Activated CD4-positive, alpha-beta T cell treated with anti-CD3 and anti-CD28 coated beads, Interleukin-2, amount 50 U/mL, for 4 hours (primary cell): Measurements from ENCODE around the gene MMP28.

ENCODE experiments used
- DNase-seq, 2 experiments: peaks; one replicate each; pipeline ENCODE4 v3.0.0-alpha.2; 2020

MMP28 gene, protein sequence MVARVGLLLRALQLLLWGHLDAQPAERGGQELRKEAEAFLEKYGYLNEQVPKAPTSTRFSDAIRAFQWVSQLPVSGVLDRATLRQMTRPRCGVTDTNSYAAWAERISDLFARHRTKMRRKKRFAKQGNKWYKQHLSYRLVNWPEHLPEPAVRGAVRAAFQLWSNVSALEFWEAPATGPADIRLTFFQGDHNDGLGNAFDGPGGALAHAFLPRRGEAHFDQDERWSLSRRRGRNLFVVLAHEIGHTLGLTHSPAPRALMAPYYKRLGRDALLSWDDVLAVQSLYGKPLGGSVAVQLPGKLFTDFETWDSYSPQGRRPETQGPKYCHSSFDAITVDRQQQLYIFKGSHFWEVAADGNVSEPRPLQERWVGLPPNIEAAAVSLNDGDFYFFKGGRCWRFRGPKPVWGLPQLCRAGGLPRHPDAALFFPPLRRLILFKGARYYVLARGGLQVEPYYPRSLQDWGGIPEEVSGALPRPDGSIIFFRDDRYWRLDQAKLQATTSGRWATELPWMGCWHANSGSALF

GRCh38 chr17:35795007-35795870, at the start of gene MMP28:
Gene MMP28, minus strand, starts transcription at chr17:35795641. Its CDS starts 264 bp downstream, at chr17:35795377.
- peak; percentile 18 to 24 for DNase-seq

GRCh38 chr17:35844547-35844946, 49.1 kb upstream of the MMP28 start:
- DNase-seq: no peak

DNA sequence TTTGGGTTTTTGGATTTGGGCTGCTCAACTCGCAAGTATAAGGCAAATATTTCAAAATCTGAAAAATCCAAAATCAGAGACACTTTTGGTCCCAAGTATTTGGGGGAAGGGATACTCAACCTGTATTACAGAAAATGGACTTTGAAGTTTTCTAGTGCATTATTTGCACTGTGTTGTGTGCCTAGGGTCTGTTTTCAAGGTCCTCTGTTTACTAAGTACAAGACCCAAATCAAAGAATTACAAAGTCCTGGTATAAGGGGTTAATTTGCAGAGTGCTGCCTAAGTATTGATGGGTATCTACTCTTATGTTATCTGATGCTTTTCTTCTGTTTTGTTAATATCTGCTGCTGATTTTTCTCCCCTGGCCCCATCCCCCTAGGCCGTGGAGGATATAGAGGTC, 48.3 kb upstream of the MMP28 start:
- DNase-seq: no peak

GRCh38 chr17:35842239-35842638, 46.8 kb upstream of the MMP28 start:
- DNase-seq: no peak

GRCh38 chr17:35841505-35841904, 46.1 kb upstream of the MMP28 start:
- DNase-seq: no peak

- no peak for DNase-seq
Observed at GRCh38 chr17:35841101-35841500, 45.7 kb upstream of the MMP28 start.

DNA sequence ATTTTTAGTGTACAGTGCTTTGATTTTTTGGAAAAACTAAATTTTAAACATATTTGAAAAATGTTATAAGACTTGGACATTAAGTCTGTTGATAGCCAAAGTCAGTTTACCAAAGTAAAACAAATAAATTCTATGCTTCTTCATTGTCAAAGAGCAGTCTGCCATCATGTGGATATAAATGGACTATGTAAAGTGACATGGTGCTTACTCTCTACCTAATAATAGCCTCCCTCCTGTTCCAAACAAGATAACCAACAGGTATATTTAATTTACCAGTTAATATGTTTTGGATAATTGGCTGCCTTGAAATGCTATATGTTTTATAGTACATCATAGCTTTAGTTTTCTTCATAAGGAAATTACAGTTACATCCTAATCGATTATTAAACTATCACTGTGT, 29.8 kb upstream of the MMP28 start:
- no peak for DNase-seq

DNA sequence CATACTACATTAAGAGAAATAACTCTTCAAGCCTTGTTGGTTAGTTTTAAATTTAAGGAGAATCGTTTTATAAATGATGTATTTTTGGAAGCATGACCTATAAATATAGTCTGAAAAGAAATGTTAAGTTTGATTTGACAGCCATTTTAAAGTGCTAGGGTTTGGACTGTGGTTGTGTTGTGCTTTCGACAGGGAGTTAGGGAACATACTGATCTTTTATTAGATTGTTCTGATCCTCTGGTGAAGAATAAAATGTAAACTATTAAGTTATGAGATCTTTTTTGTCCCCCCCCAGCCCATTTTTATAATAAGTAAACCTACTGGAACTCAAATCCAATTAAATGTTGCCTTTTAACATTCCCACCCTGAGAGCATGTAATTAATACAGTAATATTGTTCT, 25.9 kb upstream of the MMP28 start:
- DNase-seq: no peak

DNA sequence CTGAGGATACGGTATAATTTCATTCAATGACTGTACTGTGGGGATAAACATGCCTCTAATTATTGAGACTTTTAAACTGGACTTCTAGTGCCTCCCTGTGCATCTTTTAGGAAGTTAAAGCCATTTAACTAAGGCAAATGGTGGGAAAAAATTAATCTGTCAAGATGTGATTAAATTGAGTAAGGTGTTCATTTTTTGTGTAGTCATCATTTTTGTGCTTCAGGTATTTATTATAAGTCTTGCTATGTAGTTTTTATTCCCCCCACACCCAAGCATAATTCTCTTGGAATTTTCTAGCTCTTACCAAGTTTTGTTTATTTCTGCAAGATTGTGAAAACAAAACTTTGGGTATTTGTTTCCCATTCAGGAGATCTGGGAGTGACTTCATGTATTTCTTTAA, 24.0 kb upstream of the MMP28 start:
- no peak for DNase-seq

DNA sequence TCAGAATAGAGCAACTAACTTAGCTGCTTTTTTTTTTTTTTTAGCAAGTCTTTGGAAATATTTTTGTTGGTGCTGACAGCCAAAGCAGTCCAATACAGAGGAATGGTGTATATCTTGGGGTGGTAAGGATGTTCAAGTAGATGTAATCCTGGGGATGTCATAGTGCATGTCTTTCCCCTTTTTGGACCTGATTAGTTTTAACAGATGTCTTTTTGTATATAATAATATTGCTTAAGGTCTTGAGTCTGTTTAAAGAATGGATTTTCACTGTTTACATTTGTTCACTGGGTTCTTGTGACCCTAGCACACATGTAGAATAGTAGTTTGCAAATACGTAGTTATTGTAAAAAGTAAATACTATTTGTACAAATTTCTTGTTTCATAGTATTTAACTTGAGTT, 21.8 kb upstream of the MMP28 start:
- no peak for DNase-seq

DNA sequence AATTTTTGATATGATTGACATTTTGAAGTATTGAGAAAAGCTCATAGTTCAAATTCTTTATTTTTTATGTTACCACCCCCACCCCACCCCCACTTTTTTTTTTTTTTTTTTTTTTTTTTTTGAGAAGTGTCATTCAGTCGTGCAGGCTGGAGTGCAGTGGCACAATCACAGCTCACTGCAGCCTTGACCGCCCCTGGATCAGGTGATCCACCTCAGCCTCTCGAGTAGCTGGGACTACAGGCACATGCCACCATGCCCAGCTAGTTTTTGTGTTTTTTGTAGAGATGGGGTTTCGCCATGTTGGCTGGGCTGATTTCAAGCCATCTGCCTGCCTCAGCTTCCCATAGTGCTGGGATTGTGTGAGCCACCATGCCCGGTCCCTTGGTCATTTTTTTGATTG, 21.3 kb upstream of the MMP28 start:
- no peak for DNase-seq

GRCh38 chr17:35812456-35812855, 17.0 kb upstream of the MMP28 start:
- no peak for DNase-seq

DNA sequence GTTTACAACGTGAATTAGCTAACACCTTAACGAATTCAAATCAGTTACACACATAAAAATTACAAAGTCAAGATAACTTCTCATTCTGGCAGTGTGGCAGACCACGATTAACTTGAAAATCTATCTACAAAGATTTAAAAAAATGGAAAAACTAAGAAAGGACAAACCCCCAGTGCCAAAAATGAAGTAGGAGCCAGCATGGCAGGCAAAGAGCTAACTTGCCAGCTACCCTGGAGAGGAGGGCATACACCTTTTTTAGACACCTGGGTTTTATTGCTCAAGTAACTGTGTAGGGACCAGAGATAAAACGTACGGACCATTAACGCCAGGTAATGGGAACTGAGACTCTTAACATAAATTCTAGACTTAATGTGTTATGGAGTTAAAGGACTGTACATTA, 16.3 kb upstream of the MMP28 start:
- DNase-seq: no peak

DNA sequence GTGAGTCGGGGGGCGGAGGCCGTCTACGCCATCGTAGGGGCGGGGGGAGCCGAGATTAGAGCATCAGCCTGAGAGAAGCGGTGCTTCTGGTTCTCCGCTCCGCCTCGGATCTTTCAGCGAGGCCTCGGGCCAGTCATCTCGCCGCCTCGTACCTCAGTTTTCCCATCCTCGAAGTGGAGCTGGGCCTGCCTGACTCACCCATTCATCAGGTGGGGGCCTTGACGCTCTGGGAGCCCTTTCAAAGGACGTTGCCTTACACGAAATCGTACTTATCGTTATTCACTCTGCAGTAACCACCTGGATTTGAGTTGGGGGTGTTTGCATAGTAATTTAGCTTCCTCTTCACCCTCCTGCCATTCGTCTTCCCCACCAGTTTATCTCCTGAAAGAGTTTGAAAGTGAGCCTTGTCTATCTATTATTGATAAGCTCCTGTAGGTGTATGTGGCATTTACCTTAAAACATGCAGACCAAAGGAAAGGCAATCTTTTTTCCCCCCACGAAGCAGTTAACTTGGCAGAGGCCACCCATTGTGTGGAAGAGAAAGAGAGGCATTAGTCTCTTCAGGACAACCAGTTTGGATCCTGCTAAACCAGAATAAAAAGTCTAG, 14.5 kb upstream of the MMP28 start:
- DNase-seq: peak in 1 of 2 experiments; percentile 47

DNA sequence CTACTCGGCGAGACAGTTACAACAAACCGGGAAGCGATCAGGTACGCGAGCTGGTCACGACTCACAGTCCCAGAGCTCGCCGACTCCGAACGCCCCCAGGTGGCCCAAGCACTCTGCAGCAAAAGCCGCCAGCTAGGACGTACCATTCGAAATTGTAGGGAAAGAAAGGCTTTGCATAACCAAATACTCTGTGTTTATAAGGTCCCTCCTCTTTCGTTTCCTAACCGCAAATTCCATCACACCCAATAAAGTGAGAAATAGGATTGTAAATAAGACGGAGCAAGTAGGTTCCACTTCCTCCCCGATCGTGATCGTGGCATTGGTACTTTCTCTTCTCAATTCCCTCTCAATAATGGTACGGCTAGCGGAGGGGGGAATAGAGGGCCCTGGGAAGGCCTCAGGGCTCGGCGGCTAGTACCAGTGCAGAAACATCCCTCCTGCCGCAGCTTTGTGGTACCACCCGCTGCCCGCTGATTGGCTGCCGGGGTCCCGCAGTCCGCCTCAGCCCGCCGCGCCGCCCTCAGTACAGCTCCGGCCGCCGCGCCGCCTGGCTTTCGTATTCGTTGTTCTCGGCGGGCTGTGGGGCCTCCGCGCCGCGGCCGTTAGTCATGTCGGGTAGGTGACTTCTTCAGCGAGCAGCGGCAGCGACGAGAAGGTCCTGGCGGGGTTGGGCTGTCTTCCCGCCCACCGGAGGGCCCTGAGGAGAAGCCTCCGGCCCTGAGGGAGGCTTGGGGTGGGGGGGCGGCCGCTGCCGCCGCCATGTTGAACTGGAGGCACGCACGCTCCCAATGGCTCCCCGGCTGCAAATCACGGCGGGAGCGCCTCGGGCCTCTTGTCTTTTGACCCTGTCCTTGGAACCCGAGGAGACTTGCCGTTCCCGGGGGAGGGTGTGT, 13.8 kb upstream of the MMP28 start, which contains the start of gene TAF15:
Gene TAF15, plus strand, starts transcription at position 523 of the 893 bp plus-strand sequence. Its CDS starts 86 bp downstream, at position 609.
- DNase-seq: peak; percentile 91 to 95

DNA sequence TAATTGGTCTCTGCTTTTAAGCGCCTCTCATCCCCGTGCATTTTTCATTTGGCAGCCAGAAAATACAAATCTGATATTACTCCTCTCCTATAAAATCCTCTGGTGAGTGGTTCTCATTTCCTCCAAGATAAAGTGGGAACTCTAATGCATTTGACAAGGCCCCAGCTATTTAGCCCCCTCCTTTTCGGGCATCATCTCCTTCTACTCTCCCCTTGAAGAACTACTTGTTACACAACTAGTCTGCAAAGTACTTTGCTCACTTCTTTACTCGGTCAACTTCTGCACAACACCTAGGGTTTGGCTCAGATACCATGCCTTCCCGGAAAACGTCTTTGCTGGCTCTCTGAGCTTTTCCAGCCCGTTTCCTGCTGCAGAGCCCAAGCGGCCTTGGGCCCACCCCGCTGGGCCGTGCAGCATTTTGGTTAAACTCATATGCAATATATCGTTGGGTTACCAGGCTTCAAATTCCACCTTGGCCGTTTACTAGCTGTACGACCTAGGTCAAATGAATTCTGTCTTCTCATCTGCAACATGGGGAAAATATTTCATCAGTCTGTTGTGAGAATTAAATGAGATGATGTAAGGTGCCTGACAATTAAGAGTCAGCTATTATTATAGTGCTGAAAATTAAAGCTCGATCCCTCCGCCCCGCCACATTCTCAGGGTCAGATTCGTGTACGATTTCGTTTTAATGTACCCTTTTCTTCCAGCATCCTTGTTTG, 13.0 kb upstream of the MMP28 start:
- no peak for DNase-seq

- no peak for DNase-seq
Observed at GRCh38 chr17:35807371-35808144, 12.1 kb upstream of the MMP28 start.

DNA sequence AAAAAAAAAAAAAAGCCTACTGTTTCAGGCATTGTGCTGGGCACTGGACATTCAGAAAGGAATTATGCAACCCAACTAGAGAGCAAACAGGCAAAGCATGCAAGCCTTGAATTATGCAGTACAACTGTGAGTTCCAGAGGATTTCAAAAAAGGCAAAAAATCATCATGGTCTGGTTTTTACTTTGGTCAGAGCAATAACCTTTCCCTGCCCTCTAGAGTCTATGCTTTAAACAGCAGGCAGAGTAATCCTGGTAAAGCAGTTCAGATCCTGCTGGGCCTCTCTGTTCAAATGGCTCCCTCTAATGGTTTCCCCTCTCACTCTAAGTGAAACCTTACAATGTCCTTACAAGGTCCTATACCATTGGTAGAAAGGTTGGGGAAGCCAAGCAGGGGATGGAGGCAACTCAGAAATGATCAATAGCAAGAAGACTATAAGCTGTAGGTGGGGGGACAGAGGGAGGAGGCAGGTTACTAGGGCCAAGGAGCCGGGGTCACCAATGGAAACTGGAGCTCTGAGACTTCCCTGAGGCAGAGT, 9.3 kb upstream of the MMP28 start:
- DNase-seq: peak; percentile 17 to 19

GRCh38 chr17:35801583-35802224, 6.3 kb upstream of the MMP28 start:
- no peak for DNase-seq

- DNase-seq: no peak
Observed at GRCh38 chr17:35799942-35800341, 4.5 kb upstream of the MMP28 start.
